GM12878 (cell line): ENCODE measurements around the gene PDCL3. TPM values are rescaled to one million over a fixed set of nuclear protein-coding genes. Genes with fewer than 3 reads are reported as not detected.

ENCODE experiments used
- ATAC-seq: fragments of 200-7000 bp; cut with Tn5 transposase; 3 replicates; pipeline ENCODE4 v1.9.1; 2020; ENCODE audit warnings: mild to moderate bottlenecking, moderate library complexity
- BruUV-seq: library from RNA; stranded (reverse); fragments of 400-500 nt; replicated peaks from 2 replicates; lab custom pipeline; 2021; lab: Mats Ljungman, UMichigan
- CTCF ChIA-PET: fragments of 300-600 bp; sonication (Branson Sonifier 250); formaldehyde crosslinking; extraction: SDS; loops from one replicate; lab custom pipeline; 2021; ENCODE audit warnings: inconsistent platforms; lab: Yijun Ruan, JAX
- POLR2A ChIA-PET: fragments of 350-600 bp; formaldehyde crosslinking; extraction: SDS; loops from one replicate; lab custom pipeline; 2021; ENCODE audit warnings: inconsistent platforms; lab: Charles Lee
- RAD21 ChIA-PET: fragments of 300-600 bp; sonication (Branson Sonifier 250); formaldehyde crosslinking; loops from one replicate; lab custom pipeline; 2023; ENCODE audit warnings: antibody characterized with exemption; ENCODE audit not compliant: unreplicated experiment; lab: Charles Lee
- SMC1A ChIA-PET: fragments of 300-600 bp; sonication (Branson Sonifier 250); formaldehyde crosslinking; loops from one replicate; lab custom pipeline; 2023; ENCODE audit not compliant: unreplicated experiment, uncharacterized antibody; lab: Charles Lee
- DNase-seq: peaks from one replicate; pipeline ENCODE4 v3.0.0-alpha.2; 2011; ENCODE audit warnings: low read depth, low spot score
- FAIRE-seq: peaks from 3 replicates; lab custom pipeline; 2011; peaks lifted over from hg19 to GRCh38; lab: Jason Lieb, UNC
- H2AFZ ChIP-seq: 2 replicates; pipeline ENCODE4 v1.6.0; 2011; ENCODE audit warnings: low read depth, low read length, control low read depth; ENCODE audit not compliant: control insufficient read depth
- H3K27ac ChIP-seq: 2 replicates; pipeline ENCODE4 v1.5.1; 2011; ENCODE audit warnings: control low read depth; ENCODE audit not compliant: control insufficient read depth, insufficient read depth
- H3K27me3 ChIP-seq, 2 experiments: replicated peaks in 1 of 2; 2 replicates each; pipeline versions ENCODE4 v1.6.0 to v1.6.1; 2011; ENCODE audit warnings: low read length in 1 of 2; ENCODE audit not compliant: control insufficient read depth in 2 of 2, insufficient read depth in 2 of 2
- H3K36me3 ChIP-seq, 2 experiments: 2 replicates each; pipeline ENCODE4 v1.5.1; 2011; ENCODE audit warnings: low read length in 1 of 2; ENCODE audit not compliant: control insufficient read depth in 2 of 2, insufficient read depth in 2 of 2
- H3K4me1 ChIP-seq: 2 replicates; pipeline ENCODE4 v1.6.1; 2011; ENCODE audit warnings: mild to moderate bottlenecking, low read length, moderate library complexity, mixed read lengths; ENCODE audit not compliant: control insufficient read depth, insufficient read depth
- H3K4me2 ChIP-seq: 2 replicates; pipeline ENCODE4 v1.6.0; 2011; ENCODE audit warnings: control low read depth; ENCODE audit not compliant: control insufficient read depth, insufficient read depth
- H3K4me3 ChIP-seq: fragments of 200-600 bp; sonication (generic); 2 replicates; pipeline ENCODE4 v1.5.1; 2016
- H3K79me2 ChIP-seq: 2 replicates; pipeline ENCODE4 v1.6.0; 2011; ENCODE audit warnings: low read length; ENCODE audit not compliant: control insufficient read depth, insufficient read depth
- H3K9ac ChIP-seq: 2 replicates; pipeline ENCODE4 v1.8.0; 2011; ENCODE audit warnings: low read length, control low read depth, mixed read lengths; ENCODE audit not compliant: control insufficient read depth, insufficient read depth
- H3K9me3 ChIP-seq: replicated peaks from 3 replicates; pipeline ENCODE4 v1.5.1; 2011; ENCODE audit warnings: mild to moderate bottlenecking, low read length; ENCODE audit not compliant: control insufficient read depth, insufficient read depth
- H4K20me1 ChIP-seq: 2 replicates; pipeline ENCODE4 v1.6.0; 2011; ENCODE audit not compliant: control insufficient read depth, insufficient read depth
- CBFB ChIP-seq: IDR thresholded peaks from 2 replicates; pipeline ENCODE4 v1.6.1; 2016; ENCODE audit warnings: antibody characterized with exemption, low read depth
- CEBPB ChIP-seq, 2 experiments: fragments of 150-350 bp in 1 of 2; IDR thresholded peaks; 2 replicates each; pipeline ENCODE4 v1.6.1; 2012 to 2014; ENCODE audit warnings: low read depth in 2 of 2, low read length in 2 of 2, borderline replicate concordance in 1 of 2, inconsistent platforms in 1 of 2
- CHD1 ChIP-seq: IDR thresholded peaks from 2 replicates; pipeline ENCODE4 v1.6.1; 2012; ENCODE audit warnings: low read depth, low read length, improper control_type of control experiment
- EZH2 ChIP-seq: IDR thresholded peaks from 2 replicates; pipeline ENCODE4 v1.6.1; 2012; ENCODE audit warnings: low read depth, mild to moderate bottlenecking, control low read depth, inconsistent platforms, low read length, borderline replicate concordance; ENCODE audit not compliant: control insufficient read depth
- JUND ChIP-seq: IDR thresholded peaks from 2 replicates; pipeline ENCODE4 v1.6.1; 2012; ENCODE audit warnings: low read depth, mild to moderate bottlenecking, low read length, improper control_type of control experiment, moderate library complexity
- PKNOX1 ChIP-seq: fragments of 450-650 bp; IDR thresholded peaks from 2 replicates; pipeline ENCODE4 v1.6.1; 2016; ENCODE audit warnings: mild to moderate bottlenecking
- PML ChIP-seq: IDR thresholded peaks from 2 replicates; pipeline ENCODE4 v1.6.1; 2012; ENCODE audit warnings: low read length, inconsistent platforms
- SUZ12 ChIP-seq: fragments of 200-600 bp; sonication (generic); IDR thresholded peaks from one replicate; pipeline ENCODE4 v1.6.1; 2018; ENCODE audit warnings: antibody characterized with exemption, mild to moderate bottlenecking; ENCODE audit not compliant: unreplicated experiment
- TCF3 ChIP-seq: IDR thresholded peaks from 2 replicates; pipeline ENCODE4 v1.6.1; 2012; ENCODE audit warnings: low read depth, mild to moderate bottlenecking, low read length, borderline replicate concordance; ENCODE audit not compliant: insufficient read depth
- ZBED1 ChIP-seq: IDR thresholded peaks from 2 replicates; pipeline ENCODE4 v1.6.1; 2016; ENCODE audit warnings: borderline replicate concordance
- ZBTB33 ChIP-seq: fragments of 450-650 bp; IDR thresholded peaks from 2 replicates; pipeline ENCODE4 v1.6.1; 2017; ENCODE audit warnings: mild to moderate bottlenecking
- WGBS: methylation state at CpG from one replicate; pipeline ENCODE4 v1.1.6; 2016; ENCODE audit warnings: low lambda C conversion rate; ENCODE audit not compliant: insufficient replicate concordance, insufficient coverage; ENCODE audit errors: missing lambda C conversion rate; 5-methylcytosine and 5-hydroxymethylcytosine counted together
- in situ Hi-C: fragments of 300-500 bp; cut with MboI; formaldehyde crosslinking; loops from 9 replicates; pipeline ENCODE4 v1.14.3; 2018; ENCODE audit warnings: mixed read lengths
- intact Hi-C: fragments of 100-400 bp; cut with micrococcal nuclease; formaldehyde crosslinking; loops from one replicate; pipeline ENCODE4 v1.14.2; 2022; ENCODE audit not compliant: unreplicated experiment
- polyA plus RNA-seq, 11 experiments: library from polyadenylated mRNA; depleted of rRNA in 4 of 11; unstranded in 6 of 11; stranded (reverse) in 5 of 11; fragments of >200 nt; fragmentation: Nextera tagmentation in 4 of 11; fragmentation: Illumina TruSeq in 1 of 11; extraction: Ambion mirVana in 4 of 11; extraction: Trizol in 1 of 11; gene quantifications; 1 replicate in 1 of 11; 2 replicates in 10 of 11; pipeline versions ENCODE4 v1.2.1 to v1.2.3, GENCODE V29; 2011 to 2016; ENCODE audit warnings: inconsistent platforms in 2 of 11, missing spikeins in 2 of 11, low read depth in 1 of 11
- total RNA-seq, 4 experiments: library from RNA; depleted of rRNA in 3 of 4; stranded (reverse); fragments of >200 nt in 3 of 4; fragmentation: Illumina TruSeq in 1 of 4; extraction: Trizol in 1 of 4; gene quantifications; 2 replicates each; pipeline versions ENCODE4 v1.2.1 to v1.2.3, GENCODE V29; 2013 to 2021

The PDCL3 gene
- total and polyA plus RNA-seq, 10 of the 15 experiments (the other 5 are each of a cell fraction or from before 2014, with no cell fraction given) = 22.9 to 111 (median 51.1) TPM

DNA sequence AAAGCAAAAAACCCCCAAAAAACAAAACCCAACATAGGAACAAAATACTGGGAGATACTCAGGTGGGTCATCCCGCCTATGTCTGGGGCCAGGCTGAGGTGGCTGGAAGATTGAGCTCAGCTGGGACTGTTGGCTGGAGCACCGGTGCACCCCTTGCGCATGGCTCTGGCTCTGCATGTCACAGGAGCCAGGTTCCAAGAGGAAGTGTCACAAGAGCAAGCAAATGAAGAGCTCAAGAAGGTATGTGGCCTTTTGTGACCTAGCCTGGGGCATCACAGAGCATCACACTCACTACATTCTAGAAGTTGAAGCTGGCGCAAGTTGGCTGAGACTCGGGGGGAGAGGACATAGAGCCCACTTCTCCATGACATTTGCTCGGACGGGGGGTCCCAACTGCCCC lies 40.6 kb downstream of the PDCL3 start:
- in situ Hi-C loops (no loop called here), intact Hi-C loops (loop anchor here (10.0 kb wide), 1 partner anchor 339 kb away; no protein-coding TSS in a partner anchor)
- Histone ChIP-seq H2AFZ (no peak overlapping the region), H3K9me3 (no peaks in the 10 kb centered on the region), H3K79me2 (no peaks in the 10 kb centered on the region), H3K4me2 (no peak overlapping the region), H3K4me3 (no peak overlapping the region), H3K27me3 (no peaks in the 10 kb centered on the region)
- no peak for ATAC-seq
- ChIA-PET RAD21 (interaction anchor here (1.1 kb wide), 1 partner anchor 342 kb away, joined by 3 read pairs; no protein-coding TSS in a partner anchor), CTCF (interaction anchor here (1.8 to 8.1 kb wide), 3 partner anchors 9 to 384 kb away, joined by 7 to 73 read pairs (median 14); no protein-coding TSS in a partner anchor)
- 59% methylated on average over 7 of the region's 7 CpGs for WGBS
- no peak for TF ChIP-seq ZBED1
- no peak for TF ChIP-seq CEBPB (IDR thresholded peaks at IDR 0.05; ENCODE audit: borderline replicate concordance in 1 of 2, low read depth in 2 of 2, low read length in 2 of 2)
- TF ChIP-seq JUND = no peak
- no peak for TF ChIP-seq TCF3
- no peak for TF ChIP-seq EZH2
- TF ChIP-seq PML = no peak
- TF ChIP-seq PKNOX1 = no peak
- no peak for TF ChIP-seq CBFB
- TF ChIP-seq ZBTB33 = no peak
- no peak for TF ChIP-seq SUZ12
- no peak for TF ChIP-seq CHD1
- TF ChIP-seq, all 136 proteins: peak for 0
- POLR2A ChIA-PET = no interaction called here
- Histone ChIP-seq H3K27ac (no peak overlapping the region), H4K20me1 (no peaks in the 10 kb centered on the region), H3K4me1 (no peaks in the 10 kb centered on the region), H3K9ac (no peak overlapping the region), H3K36me3 (no peaks in the 10 kb centered on the region)
- BruUV-seq = no TSS peak
- SMC1A ChIA-PET = no interaction called here
- DNase-seq = no peak
- no peak for FAIRE-seq
